Neural crest cell (in vitro differentiated cells): ENCODE results near the gene BRD1. TPM values are rescaled to one million over a fixed set of nuclear protein-coding genes. Genes with fewer than 3 reads are reported as not detected.
A peak's percentile ranks its signal among the peaks of the same experiment; 100 is the strongest.

ENCODE experiments used
- DNase-seq: peaks from one replicate; pipeline ENCODE4 v3.0.0; 2021; ENCODE audit warnings: low read depth, mixed read lengths, low spot score
- H3K27ac Mint-ChIP-seq: one replicate; pipeline ENCODE4 v1.8.0; 2021; ENCODE audit warnings: mild to moderate bottlenecking, mixed read lengths; ENCODE audit not compliant: unreplicated experiment
- H3K27me3 Mint-ChIP-seq: 2 replicates; pipeline ENCODE4 v1.8.0; 2021; ENCODE audit warnings: low read depth, mild to moderate bottlenecking, mixed read lengths
- H3K36me3 Mint-ChIP-seq: 2 replicates; pipeline ENCODE4 v1.8.0; 2021; ENCODE audit warnings: low read depth, mild to moderate bottlenecking, mixed read lengths
- H3K4me1 Mint-ChIP-seq: 2 replicates; pipeline ENCODE4 v1.8.0; 2021; ENCODE audit warnings: mixed read lengths
- H3K4me3 Mint-ChIP-seq: one replicate; pipeline ENCODE4 v1.8.0; 2021; ENCODE audit warnings: mild to moderate bottlenecking, mixed read lengths
- H3K9me3 Mint-ChIP-seq: 2 replicates; pipeline ENCODE4 v1.8.0; 2021; ENCODE audit warnings: mixed read lengths
- CTCF ChIP-seq: fragments of 200-600 bp; sonication (generic); conservative IDR thresholded peaks from 2 replicates; pipeline ENCODE4 v1.5.0; 2021; ENCODE audit warnings: antibody characterized with exemption, mild to moderate bottlenecking
- long read RNA-seq: library from polyadenylated mRNA; unstranded; transcript quantifications from one replicate; pipeline ENCODE4 v2.0.0, GENCODE V29; 2020
- total RNA-seq: library from RNA; stranded (reverse); gene quantifications from 2 replicates; pipeline ENCODE4 v1.2.1, GENCODE V29; 2021

BRD1 gene
- 55.5 and 59.1 TPM in 2 replicates for total RNA-seq
- long read RNA-seq, full-length matches to known transcripts, result 1 of 17 reads
- long read RNA-seq, partial matches to known transcripts, result 12 of 17 reads
- long read RNA-seq, other reads (novel, unspliced or antisense), result 4 of 17 reads

GRCh38 chr22:49827853-49828598 is at the start of gene BRD1:
BRD1 (minus strand) TSS chr22:49827873; CDS start chr22:49824317, 3,556 bp downstream.
- DNase-seq, result no peak
- Mint-ChIP-seq H3K4me3 (peak within 1 kb of the TSS; percentile 91), H3K36me3 (peaks cover 14% of the 10 kb centered on the region), H3K27me3 (peaks cover 22% of the 10 kb centered on the region), H3K27ac (peak within 1 kb of the TSS; percentile 62), H3K9me3 (peaks cover 7% of the 10 kb centered on the region), H3K4me1 (peaks cover 29% of the 10 kb centered on the region)
- no peak for TF ChIP-seq CTCF

GRCh38 chr22:49873228-49873940 is 45.7 kb upstream of the BRD1 start:
- DNase-seq, result no peak
- Mint-ChIP-seq H3K27me3 (no peaks in the 10 kb centered on the region), H3K36me3 (peaks cover 68% of the 10 kb centered on the region), H3K27ac (no peak overlapping the region), H3K9me3 (peaks cover 23% of the 10 kb centered on the region), H3K4me3 (peak overlapping the region; percentile 12), H3K4me1 (peaks cover 21% of the 10 kb centered on the region)
- no peak for TF ChIP-seq CTCF

GRCh38 chr22:49872347-49872746 is 44.7 kb upstream of the BRD1 start:
- Mint-ChIP-seq H3K4me3 (no peak overlapping the region), H3K27ac (no peak overlapping the region), H3K4me1 (peaks cover 17% of the 10 kb centered on the region), H3K36me3 (peaks cover 70% of the 10 kb centered on the region), H3K9me3 (peaks cover 22% of the 10 kb centered on the region), H3K27me3 (no peaks in the 10 kb centered on the region)
- DNase-seq, result no peak
- TF ChIP-seq CTCF, result no peak

GRCh38 chr22:49871482-49871881 is 43.8 kb upstream of the BRD1 start:
- Mint-ChIP-seq H3K27ac (no peak overlapping the region), H3K27me3 (no peaks in the 10 kb centered on the region), H3K4me3 (no peak overlapping the region), H3K9me3 (peaks cover 30% of the 10 kb centered on the region), H3K4me1 (peaks cover 17% of the 10 kb centered on the region), H3K36me3 (peaks cover 74% of the 10 kb centered on the region)
- no peak for TF ChIP-seq CTCF
- no peak for DNase-seq

DNA sequence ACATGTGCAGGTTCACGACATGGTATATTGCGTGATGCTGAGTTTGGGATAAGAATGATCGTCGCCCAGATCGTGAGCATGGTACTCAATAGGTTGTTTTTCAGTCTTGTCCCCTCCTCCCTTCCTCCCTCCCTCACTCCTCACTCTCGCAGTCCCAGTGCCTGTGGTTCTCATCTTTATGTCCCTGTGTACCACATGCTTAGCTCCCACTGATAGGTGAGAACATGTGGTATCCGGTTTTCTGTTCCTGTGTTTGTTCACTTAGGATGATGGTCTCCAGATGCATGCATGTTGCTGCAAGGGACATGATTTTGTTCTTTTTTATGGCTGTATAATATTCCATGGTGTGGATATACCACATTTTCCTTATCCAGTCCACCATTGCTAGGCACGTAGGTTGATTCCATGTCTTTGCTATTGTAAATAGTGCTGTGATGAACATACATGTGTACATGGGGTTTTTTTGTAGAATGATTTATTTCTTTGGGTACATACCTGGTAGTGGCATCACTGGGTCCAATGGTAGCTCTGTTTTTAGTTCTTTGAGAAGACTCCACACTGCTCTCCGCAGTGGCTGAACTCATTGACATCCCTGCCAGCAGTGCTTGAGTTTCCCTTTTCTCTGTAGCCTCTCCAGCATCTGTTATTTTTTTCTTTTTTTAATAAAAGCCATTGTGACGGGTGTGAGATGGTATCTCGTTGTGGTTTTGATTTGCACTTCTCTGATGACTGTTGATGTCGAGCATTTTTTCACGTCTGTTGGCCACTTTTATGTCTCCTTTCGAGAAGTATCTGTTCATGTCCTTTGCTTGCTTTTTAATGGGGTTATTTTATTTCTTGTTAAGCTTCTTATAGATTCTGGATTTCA is 42.4 kb upstream of the BRD1 start:
- Mint-ChIP-seq H3K4me3 (no peak overlapping the region), H3K9me3 (peaks cover 38% of the 10 kb centered on the region), H3K27ac (no peak overlapping the region), H3K4me1 (peaks cover 17% of the 10 kb centered on the region), H3K27me3 (no peaks in the 10 kb centered on the region), H3K36me3 (peaks cover 74% of the 10 kb centered on the region)
- no peak for TF ChIP-seq CTCF
- no peak for DNase-seq
